HepG2 (cell line): ENCODE data around the gene ETHE1. TPM values are rescaled to one million over a fixed set of nuclear protein-coding genes. Genes with fewer than 3 reads are reported as not detected.

Experiments used
- DZIP1 ChIP-seq: sonication (generic); formaldehyde crosslinking; IDR thresholded peaks from 2 replicates; pipeline ENCODE4 v1.5.0; 2020; ENCODE audit warnings: mild to moderate bottlenecking, missing genetic modification reagents
- EEA1 ChIP-seq: sonication (generic); formaldehyde crosslinking; IDR thresholded peaks from 2 replicates; pipeline ENCODE4 v1.5.1; 2020; ENCODE audit warnings: mild to moderate bottlenecking, missing genetic modification reagents, borderline replicate concordance
- EHMT2 ChIP-seq: fragments of 200-600 bp; sonication (generic); IDR thresholded peaks from 2 replicates; pipeline ENCODE4 v1.7.0; 2017; ENCODE audit warnings: antibody characterized with exemption, low read depth, low read length, borderline replicate concordance
- ELF4 ChIP-seq: sonication (generic); formaldehyde crosslinking; IDR thresholded peaks from 2 replicates; pipeline ENCODE4 v1.5.0; 2020; ENCODE audit warnings: missing genetic modification reagents, mild to moderate bottlenecking, moderate library complexity, borderline replicate concordance
- HES4 ChIP-seq: sonication (generic); formaldehyde crosslinking; IDR thresholded peaks from 2 replicates; pipeline ENCODE4 v1.9.0; 2021; ENCODE audit warnings: mild to moderate bottlenecking, missing genetic modification reagents, borderline replicate concordance
- HNRNPH1 ChIP-seq: fragments of 200-400 bp; formaldehyde crosslinking; optimal IDR thresholded peaks from 2 replicates; pipeline ENCODE3; 2017; ENCODE audit warnings: mild to moderate bottlenecking, low read depth, low read length
- KAT7 ChIP-seq: IDR thresholded peaks from 2 replicates; pipeline ENCODE4 v1.6.1; 2018; ENCODE audit warnings: borderline replicate concordance, missing compliant biosample characterization
- MZF1 ChIP-seq: sonication (generic); formaldehyde crosslinking; IDR thresholded peaks from 2 replicates; pipeline ENCODE4 v1.8.1; 2023; ENCODE audit warnings: mild to moderate bottlenecking, missing genetic modification reagents, borderline replicate concordance
- NPAS2 ChIP-seq: sonication (generic); formaldehyde crosslinking; IDR thresholded peaks from 2 replicates; pipeline ENCODE4 v1.8.0; 2022; ENCODE audit warnings: mild to moderate bottlenecking, missing genetic modification reagents, borderline replicate concordance
- PHF5A ChIP-seq: IDR thresholded peaks from one replicate; pipeline ENCODE4 v1.6.1; 2018; ENCODE audit warnings: low read depth, missing genetic modification reagents; ENCODE audit not compliant: unreplicated experiment
- PPARG ChIP-seq: conservative IDR thresholded peaks from 2 replicates; pipeline ENCODE4 v1.6.1; 2016; ENCODE audit warnings: missing biosample characterization, missing genetic modification reagents
- SALL1 ChIP-seq: sonication (generic); formaldehyde crosslinking; IDR thresholded peaks from 2 replicates; pipeline ENCODE4 v1.8.0; 2022; ENCODE audit warnings: mild to moderate bottlenecking, missing genetic modification reagents
- TRIM24 ChIP-seq: sonication (generic); formaldehyde crosslinking; IDR thresholded peaks from 2 replicates; pipeline ENCODE4 v1.8.0; 2022; ENCODE audit warnings: mild to moderate bottlenecking, missing genetic modification reagents
- ZNF124 ChIP-seq: sonication (generic); formaldehyde crosslinking; IDR thresholded peaks from 2 replicates; pipeline ENCODE4 v1.4.0; 2020; ENCODE audit warnings: missing genetic modification reagents
- ZNF335 ChIP-seq: sonication (generic); formaldehyde crosslinking; IDR thresholded peaks from 2 replicates; pipeline ENCODE4 v1.4.0; 2020; ENCODE audit warnings: missing genetic modification reagents
- ZNF570 ChIP-seq: sonication (generic); formaldehyde crosslinking; IDR thresholded peaks from 2 replicates; pipeline ENCODE4 v1.4.0; 2020; ENCODE audit warnings: mild to moderate bottlenecking, missing genetic modification reagents, borderline replicate concordance
- ZNF790 ChIP-seq: sonication (generic); formaldehyde crosslinking; IDR thresholded peaks from 2 replicates; pipeline ENCODE4 v1.8.0; 2022; ENCODE audit warnings: missing genetic modification reagents, mild to moderate bottlenecking, borderline replicate concordance
- ZSCAN25 ChIP-seq: sonication (generic); formaldehyde crosslinking; IDR thresholded peaks from 2 replicates; pipeline ENCODE4 v1.8.0; 2022; ENCODE audit warnings: mild to moderate bottlenecking, missing genetic modification reagents
- polyA plus RNA-seq, 8 experiments: library from polyadenylated mRNA; depleted of rRNA in 3 of 8; stranded (reverse) in 7 of 8; unstranded in 1 of 8; fragments of >200 nt; fragmentation: Illumina TruSeq in 4 of 8; extraction: Trizol in 4 of 8; gene quantifications; 2 replicates each; pipeline versions ENCODE4 v1.2.1 to v1.2.3, GENCODE V29; 2011 to 2016; ENCODE audit warnings: low read depth in 4 of 8, missing spikeins in 1 of 8, mixed read lengths in 1 of 8; ENCODE audit not compliant: insufficient read depth in 1 of 8
- total RNA-seq, 5 experiments: library from RNA; depleted of rRNA; stranded (reverse); fragments of >200 nt; fragmentation: Illumina TruSeq; extraction: Trizol; gene quantifications; 2 replicates each; pipeline ENCODE4 v1.2.3, GENCODE V29; 2016; ENCODE audit warnings: low read depth in 1 of 5
- TF ChIP-seq, protein P1 (sequence below): sonication (generic); formaldehyde crosslinking; IDR thresholded peaks from 2 replicates; pipeline ENCODE4 v1.4.0; 2020; ENCODE audit warnings: low read depth, missing genetic modification reagents
- TF ChIP-seq, protein P2 (sequence below): sonication (generic); formaldehyde crosslinking; IDR thresholded peaks from 2 replicates; pipeline ENCODE4 v1.8.0; 2022; ENCODE audit warnings: mild to moderate bottlenecking, missing genetic modification reagents
- TF ChIP-seq, protein P3 (sequence below): IDR thresholded peaks from 2 replicates; pipeline ENCODE4 v1.6.1; 2016; ENCODE audit warnings: missing genetic modification reagents, missing compliant biosample characterization
- TF ChIP-seq, protein P4 (sequence below): sonication (generic); formaldehyde crosslinking; conservative IDR thresholded peaks from 2 replicates; pipeline ENCODE4 v1.4.0; 2020; ENCODE audit warnings: missing genetic modification reagents

The ETHE1 gene
- total and polyA plus RNA-seq, 2 of the 13 experiments (the other 11 are each of a cell fraction or from before 2014, with no cell fraction given): 32.5 to 58.4 TPM

DNA sequence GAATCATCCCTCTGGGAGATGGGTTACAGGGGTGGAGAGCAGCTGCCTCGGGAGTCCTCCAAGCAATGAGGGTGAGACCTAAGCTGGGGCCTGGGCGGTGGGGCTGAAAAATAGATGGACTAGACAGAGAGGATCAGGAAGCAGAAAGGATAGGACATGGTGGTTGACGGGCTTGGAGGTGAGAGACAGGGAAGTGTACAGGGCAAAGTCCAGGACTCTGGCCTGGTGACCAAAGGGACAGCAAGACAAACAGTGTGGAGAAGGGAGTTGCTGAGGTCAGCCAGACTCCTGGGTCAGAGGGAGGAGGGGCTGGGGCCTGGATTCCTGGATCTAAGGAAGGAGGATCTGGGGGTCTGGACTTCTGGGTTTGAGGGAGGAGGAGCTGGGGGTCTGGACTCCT lies 28.0 kb downstream of the ETHE1 start (continued):
- TF ChIP-seq, protein P1, sequence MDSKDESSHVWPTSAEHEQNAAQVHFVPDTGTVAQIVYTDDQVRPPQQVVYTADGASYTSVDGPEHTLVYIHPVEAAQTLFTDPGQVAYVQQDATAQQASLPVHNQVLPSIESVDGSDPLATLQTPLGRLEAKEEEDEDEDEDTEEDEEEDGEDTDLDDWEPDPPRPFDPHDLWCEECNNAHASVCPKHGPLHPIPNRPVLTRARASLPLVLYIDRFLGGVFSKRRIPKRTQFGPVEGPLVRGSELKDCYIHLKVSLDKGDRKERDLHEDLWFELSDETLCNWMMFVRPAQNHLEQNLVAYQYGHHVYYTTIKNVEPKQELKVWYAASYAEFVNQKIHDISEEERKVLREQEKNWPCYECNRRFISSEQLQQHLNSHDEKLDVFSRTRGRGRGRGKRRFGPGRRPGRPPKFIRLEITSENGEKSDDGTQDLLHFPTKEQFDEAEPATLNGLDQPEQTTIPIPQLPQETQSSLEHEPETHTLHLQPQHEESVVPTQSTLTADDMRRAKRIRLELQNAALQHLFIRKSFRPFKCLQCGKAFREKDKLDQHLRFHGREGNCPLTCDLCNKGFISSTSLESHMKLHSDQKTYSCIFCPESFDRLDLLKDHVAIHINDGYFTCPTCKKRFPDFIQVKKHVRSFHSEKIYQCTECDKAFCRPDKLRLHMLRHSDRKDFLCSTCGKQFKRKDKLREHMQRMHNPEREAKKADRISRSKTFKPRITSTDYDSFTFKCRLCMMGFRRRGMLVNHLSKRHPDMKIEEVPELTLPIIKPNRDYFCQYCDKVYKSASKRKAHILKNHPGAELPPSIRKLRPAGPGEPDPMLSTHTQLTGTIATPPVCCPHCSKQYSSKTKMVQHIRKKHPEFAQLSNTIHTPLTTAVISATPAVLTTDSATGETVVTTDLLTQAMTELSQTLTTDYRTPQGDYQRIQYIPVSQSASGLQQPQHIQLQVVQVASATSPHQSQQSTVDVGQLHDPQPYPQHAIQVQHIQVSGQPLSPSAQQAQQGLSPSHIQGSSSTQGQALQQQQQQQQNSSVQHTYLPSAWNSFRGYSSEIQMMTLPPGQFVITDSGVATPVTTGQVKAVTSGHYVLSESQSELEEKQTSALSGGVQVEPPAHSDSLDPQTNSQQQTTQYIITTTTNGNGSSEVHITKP (CRISPR knock-in tag): no peak
- no peak for TF ChIP-seq ZNF570 (CRISPR knock-in tag)
- no peak; the same call in 1 of the 2 replicates for TF ChIP-seq ELF4
- TF ChIP-seq PHF5A (CRISPR knock-in tag): no peak
- peak; percentile 73; the same call in 1 of the 2 replicates for TF ChIP-seq KAT7 (CRISPR knock-in tag)
- no peak for TF ChIP-seq ZNF790 (CRISPR knock-in tag)
- TF ChIP-seq, protein P2, sequence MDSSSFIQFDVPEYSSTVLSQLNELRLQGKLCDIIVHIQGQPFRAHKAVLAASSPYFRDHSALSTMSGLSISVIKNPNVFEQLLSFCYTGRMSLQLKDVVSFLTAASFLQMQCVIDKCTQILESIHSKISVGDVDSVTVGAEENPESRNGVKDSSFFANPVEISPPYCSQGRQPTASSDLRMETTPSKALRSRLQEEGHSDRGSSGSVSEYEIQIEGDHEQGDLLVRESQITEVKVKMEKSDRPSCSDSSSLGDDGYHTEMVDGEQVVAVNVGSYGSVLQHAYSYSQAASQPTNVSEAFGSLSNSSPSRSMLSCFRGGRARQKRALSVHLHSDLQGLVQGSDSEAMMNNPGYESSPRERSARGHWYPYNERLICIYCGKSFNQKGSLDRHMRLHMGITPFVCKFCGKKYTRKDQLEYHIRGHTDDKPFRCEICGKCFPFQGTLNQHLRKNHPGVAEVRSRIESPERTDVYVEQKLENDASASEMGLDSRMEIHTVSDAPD: no peak
- TF ChIP-seq HNRNPH1: no peak
- TF ChIP-seq NPAS2 (CRISPR knock-in tag): no peak
- TF ChIP-seq, protein P3, sequence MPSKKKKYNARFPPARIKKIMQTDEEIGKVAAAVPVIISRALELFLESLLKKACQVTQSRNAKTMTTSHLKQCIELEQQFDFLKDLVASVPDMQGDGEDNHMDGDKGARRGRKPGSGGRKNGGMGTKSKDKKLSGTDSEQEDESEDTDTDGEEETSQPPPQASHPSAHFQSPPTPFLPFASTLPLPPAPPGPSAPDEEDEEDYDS (CRISPR knock-in tag): no peak
- no peak for TF ChIP-seq PPARG (CRISPR knock-in tag)
- TF ChIP-seq HES4: no peak
- peak; percentile 86 for TF ChIP-seq SALL1 (CRISPR knock-in tag)
- no peak for TF ChIP-seq MZF1 (CRISPR knock-in tag)
- no peak; the same call in 1 of the 2 replicates for TF ChIP-seq EHMT2
- no peak for TF ChIP-seq ZNF124
- no peak for TF ChIP-seq ZNF335
- TF ChIP-seq EEA1: no peak
- TF ChIP-seq DZIP1 (CRISPR knock-in tag): no peak
- TF ChIP-seq, protein P4, sequence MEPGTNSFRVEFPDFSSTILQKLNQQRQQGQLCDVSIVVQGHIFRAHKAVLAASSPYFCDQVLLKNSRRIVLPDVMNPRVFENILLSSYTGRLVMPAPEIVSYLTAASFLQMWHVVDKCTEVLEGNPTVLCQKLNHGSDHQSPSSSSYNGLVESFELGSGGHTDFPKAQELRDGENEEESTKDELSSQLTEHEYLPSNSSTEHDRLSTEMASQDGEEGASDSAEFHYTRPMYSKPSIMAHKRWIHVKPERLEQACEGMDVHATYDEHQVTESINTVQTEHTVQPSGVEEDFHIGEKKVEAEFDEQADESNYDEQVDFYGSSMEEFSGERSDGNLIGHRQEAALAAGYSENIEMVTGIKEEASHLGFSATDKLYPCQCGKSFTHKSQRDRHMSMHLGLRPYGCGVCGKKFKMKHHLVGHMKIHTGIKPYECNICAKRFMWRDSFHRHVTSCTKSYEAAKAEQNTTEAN (CRISPR knock-in tag): no peak
- TF ChIP-seq TRIM24 (CRISPR knock-in tag): no peak
- TF ChIP-seq ZSCAN25 (CRISPR knock-in tag): 0 out of 2 replicates have a peak, but pooled peaks have one; percentile 49
